WI38 (cell line): ENCODE measurements around the gene ENTPD1.
"Not testable (repeated sequence)": the region's sequence is repeated elsewhere in the genome, so short reads cannot be mapped to it uniquely, and the experiment has no call there.

Source experiments
- H3K4me3 ChIP-seq: 2 replicates; pipeline ENCODE4 v1.5.1; 2011; ENCODE audit warnings: low read depth, mild to moderate bottlenecking, control low read depth, low read length
- CTCF ChIP-seq: IDR thresholded peaks from 2 replicates; pipeline ENCODE4 v1.5.1; 2012; ENCODE audit warnings: low read depth, mild to moderate bottlenecking, control low read depth, low read length

ENTPD1 gene

GRCh38 chr10:95756041-95756761 is at the start of gene ENTPD1:
ENTPD1 (plus strand) TSS chr10:95756163; CDS start chr10:95756240, 77 bp downstream.
- H3K4me3 ChIP-seq: no peak within 1 kb of the TSS
- TF ChIP-seq CTCF: no peak

GRCh38 chr10:95706573-95706972 is 49.4 kb upstream of the ENTPD1 start:
- TF ChIP-seq CTCF: no peak
- no peak overlapping the region for H3K4me3 ChIP-seq

- no peak for TF ChIP-seq CTCF
- no peak overlapping the region for H3K4me3 ChIP-seq
These were observed 49.0 kb upstream of the ENTPD1 start for GRCh38 chr10:95706990-95707389.

GRCh38 chr10:95711492-95711891 is 44.5 kb upstream of the ENTPD1 start:
- H3K4me3 ChIP-seq: no peak overlapping the region
- TF ChIP-seq CTCF: no peak

- H3K4me3 ChIP-seq: no peak overlapping the region
- TF ChIP-seq CTCF: no peak
These were observed 39.5 kb upstream of the ENTPD1 start for GRCh38 chr10:95716466-95716865.

- H3K4me3 ChIP-seq: no peak overlapping the region
- TF ChIP-seq CTCF: no peak
These were observed 39.1 kb upstream of the ENTPD1 start for GRCh38 chr10:95716866-95717265.

GRCh38 chr10:95720745-95721144 is 35.2 kb upstream of the ENTPD1 start:
- not testable (repeated sequence) for H3K4me3 ChIP-seq

- not testable (repeated sequence) for H3K4me3 ChIP-seq
These were observed 33.5 kb upstream of the ENTPD1 start for GRCh38 chr10:95722496-95722895.
